HG02610 (cell line): ENCODE data around the gene GLRX2.
"Not testable (repeated sequence)": the region's sequence is repeated elsewhere in the genome, so short reads cannot be mapped to it uniquely, and the experiment has no call there.

ENCODE experiments used
- ATAC-seq: cut with Tn5 transposase; IDR thresholded peaks from one replicate; pipeline ENCODE4 v1.9.1; 2021; ENCODE audit warnings: mild to moderate bottlenecking, moderate library complexity; ENCODE audit not compliant: unreplicated experiment

GLRX2 gene, protein sequence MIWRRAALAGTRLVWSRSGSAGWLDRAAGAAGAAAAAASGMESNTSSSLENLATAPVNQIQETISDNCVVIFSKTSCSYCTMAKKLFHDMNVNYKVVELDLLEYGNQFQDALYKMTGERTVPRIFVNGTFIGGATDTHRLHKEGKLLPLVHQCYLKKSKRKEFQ

GRCh38 chr1:193104907-193105820, at the start of gene GLRX2:
Gene GLRX2, minus strand, starts transcription at chr1:193105414. Its CDS starts 32 bp downstream, at chr1:193105382.
- peak; percentile 88 for ATAC-seq

- no peak for ATAC-seq
These were observed 39.8 kb upstream of the GLRX2 start for GRCh38 chr1:193144999-193145398.

GRCh38 chr1:193144361-193144938, 39.2 kb upstream of the GLRX2 start:
- ATAC-seq: no peak

DNA sequence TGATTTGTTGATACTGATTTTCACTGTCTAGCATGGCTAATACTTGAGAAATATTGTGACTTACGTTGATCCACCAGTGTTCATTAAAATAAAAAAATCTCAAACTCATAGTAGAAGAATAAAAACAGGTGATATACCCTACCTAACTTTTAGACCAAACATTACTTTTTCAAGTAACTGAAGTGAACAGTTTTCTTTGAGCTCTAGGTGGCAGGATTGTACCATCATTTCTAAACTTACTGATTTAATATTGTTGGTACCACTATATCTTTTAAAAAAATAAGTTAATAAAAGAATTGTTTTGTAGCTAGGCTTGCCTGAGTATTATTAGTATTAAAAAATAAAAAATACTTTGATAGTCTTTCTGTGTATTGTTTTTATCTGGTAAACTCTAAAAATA, 38.1 kb upstream of the GLRX2 start:
- ATAC-seq: no peak

- ATAC-seq: no peak
These were observed 37.2 kb upstream of the GLRX2 start for GRCh38 chr1:193142409-193142808.

DNA sequence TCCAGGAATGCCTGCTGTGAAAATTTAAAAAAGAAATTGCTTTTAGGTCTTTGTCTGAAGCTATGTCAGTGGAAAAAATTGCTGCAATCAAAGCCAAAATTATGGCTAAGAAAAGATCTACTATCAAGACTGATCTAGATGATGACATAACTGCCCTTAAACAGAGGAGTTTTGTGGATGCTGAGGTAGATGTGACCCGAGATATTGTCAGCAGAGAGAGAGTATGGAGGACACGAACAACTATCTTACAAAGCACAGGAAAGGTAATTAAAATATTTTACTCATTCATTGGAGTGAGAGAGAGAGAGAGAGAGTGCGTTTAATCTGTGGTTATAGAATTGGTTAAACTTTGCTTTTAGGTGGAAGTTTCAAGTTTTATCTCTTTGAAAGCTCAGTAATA, 36.6 kb upstream of the GLRX2 start:
- ATAC-seq: no peak

- no peak for ATAC-seq
These were observed 35.0 kb upstream of the GLRX2 start for GRCh38 chr1:193140254-193140653.

GRCh38 chr1:193131266-193131860, 26.1 kb upstream of the GLRX2 start:
- ATAC-seq: peak; percentile 82

DNA sequence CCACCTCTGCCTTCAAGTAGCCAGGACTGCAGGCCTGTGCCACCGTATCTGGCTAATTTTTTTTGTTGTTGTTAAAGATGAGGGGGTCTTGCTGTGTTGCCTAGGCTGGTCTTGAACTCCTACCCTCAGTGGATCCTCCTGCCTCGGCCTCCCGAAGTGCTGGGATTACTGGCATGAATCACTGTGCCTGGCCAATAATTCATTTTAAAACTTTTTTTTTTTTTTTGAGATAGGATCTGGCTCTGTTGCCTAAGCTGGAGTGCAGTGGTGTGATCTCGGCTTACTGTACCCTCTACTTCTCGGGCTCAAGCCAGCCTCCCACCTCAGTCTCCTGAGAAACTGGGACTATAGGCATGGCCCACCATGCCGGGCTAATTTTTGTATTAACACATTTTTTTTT, 20.2 kb upstream of the GLRX2 start:
- no peak for ATAC-seq

DNA sequence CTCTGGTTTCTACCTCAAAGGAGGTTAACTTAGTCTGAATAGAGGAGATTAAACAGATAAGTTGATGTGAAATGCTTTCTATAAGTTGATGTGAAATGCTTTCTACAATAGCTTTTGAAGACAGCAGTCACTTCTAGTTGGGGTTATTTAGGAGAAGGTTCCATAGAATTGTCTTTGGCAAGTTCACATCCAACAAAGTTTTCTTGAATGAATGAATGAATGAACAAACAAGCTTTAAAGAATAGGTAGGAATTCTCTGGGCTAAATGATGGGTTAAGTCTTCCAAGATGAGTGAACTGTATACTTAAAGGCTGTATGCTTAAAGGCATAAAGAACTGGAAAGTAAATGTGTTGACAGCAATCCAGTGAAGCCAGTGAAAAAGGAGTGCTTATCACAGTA, 18.5 kb upstream of the GLRX2 start:
- no peak for ATAC-seq

DNA sequence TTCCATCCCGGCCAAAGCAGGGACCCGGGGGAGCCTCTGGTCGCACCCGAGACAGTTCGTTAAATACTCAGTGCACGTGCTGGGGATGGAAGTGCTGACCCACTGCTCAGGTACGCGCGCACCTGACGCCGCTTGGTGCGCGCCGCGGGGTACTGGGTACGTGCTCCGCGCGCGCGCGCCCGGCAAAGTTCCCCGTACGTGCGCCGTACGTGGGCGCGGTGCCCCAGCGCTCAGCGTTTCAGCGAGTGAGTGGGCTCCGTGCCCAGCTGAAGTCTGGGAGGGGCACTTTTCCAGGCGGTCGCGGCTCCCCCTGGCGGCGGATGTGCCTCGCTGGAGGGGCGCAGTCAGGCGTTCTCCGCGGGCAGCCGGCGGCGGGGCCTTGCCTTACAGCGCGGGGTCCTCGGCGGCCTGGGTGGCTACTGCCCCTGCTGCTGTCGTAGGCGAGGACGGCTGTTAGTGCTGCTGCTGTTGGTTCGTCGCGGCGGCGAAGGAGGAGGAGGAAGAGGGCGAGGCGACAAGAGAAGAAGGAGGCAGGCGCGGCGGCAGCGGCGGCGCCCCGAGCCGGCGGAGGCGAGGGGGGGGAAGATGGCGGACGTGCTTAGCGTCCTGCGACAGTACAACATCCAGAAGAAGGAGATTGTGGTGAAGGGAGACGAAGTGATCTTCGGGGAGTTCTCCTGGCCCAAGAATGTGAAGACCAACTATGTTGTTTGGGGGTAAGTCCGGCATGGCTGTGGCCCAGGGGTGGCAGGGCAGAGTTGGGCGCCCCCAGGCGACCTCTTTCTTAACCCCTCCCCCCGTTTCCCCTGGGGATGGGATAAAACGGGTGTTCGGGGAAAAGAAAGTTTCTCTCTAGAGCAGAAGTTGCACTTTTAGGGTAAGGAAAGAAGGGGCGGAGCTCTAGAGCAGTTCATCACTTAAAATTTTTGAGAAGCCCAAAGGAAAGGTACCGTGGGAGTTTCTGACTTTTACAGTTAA, 16.7 kb upstream of the GLRX2 start, which contains the start of gene CDC73:
TSS of gene CDC73 (plus strand) at position 416 of the 978 bp plus-strand sequence. CDS start at position 586, 170 bp downstream.
- peak; percentile 88 for ATAC-seq

DNA sequence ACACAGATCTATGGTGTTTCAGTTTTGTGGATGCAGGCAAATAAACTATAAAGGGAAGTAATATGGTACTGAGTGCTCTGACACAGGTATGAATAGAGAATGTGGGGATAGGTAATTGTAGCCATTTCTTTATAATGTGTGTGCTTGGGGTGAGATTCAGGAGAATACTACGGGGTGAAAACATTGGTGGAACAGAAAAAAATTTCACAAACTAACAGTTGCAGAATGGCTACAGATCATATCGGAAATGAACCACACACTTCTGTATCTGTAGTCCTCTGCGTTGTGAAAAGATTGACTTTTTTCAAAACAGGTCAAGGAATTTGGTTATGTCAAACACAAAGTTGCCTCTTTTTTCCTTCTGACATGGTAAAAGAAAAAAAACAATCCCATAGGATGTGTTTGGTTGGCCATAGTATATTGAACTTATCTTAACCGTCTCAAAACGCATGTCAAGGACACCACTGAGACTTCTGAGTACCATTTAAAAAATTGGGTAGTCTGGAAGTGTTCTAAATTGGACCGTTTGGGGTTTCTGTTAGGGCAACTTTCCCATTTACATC, 15.5 kb upstream of the GLRX2 start:
- no peak for ATAC-seq

DNA sequence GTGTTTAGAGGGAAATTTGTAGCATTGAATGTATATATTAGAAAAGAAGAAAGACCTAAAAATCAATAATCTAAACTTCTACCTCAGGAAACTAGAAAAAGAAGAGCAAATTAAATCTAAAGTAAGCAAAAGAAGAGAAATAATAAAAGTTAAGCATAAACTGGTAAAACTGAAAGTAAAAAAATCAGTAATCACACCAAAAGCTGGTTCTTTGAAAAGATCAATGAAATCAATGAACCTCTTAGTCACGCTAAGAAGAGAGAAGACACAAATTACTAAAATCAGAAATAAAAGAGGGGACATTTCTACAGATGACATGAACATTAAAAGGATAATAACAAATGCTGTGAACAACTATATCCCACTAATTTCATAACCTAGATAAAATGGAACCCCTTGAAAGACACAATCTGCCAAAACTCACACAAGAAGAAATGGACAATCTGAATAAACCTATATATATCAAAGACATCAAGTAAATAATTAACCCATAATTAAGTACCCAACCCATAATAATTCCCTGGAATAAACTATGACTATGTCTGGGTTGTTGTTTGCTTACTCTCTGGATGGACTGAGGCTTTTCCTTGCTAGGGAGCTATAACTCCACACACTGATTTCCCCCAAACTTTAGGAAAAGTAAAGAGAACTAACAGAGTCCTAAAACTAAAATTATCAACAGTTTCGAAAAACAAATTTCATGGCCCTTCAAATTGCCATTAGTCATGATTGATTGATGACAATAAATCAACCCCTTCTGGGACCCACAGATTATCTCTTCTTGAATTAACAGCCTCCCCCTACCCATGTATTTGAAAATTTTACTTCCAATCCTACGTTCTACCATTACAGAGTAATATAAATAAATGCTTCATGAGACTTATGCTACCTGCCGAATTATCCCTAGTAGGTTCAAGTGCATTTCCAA, 13.9 kb upstream of the GLRX2 start:
- ATAC-seq: no peak

DNA sequence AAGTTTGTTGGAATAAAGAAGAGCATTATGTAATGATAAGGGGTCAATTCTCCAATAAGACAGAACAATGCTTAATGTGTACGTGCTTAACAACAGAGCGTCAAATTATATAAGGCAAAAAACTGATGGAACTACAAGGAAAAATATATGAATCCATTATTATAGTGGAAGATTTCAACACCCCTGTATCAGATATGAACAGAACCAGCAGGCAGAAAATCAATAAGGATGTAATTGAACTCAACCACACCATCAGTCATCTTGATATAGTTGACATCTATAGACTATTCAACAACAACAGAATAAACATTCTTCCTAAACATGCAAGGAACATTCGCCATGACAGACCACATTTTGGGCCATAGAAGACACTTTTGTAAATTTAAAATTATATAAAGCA, 13.0 kb upstream of the GLRX2 start:
- no peak for ATAC-seq

DNA sequence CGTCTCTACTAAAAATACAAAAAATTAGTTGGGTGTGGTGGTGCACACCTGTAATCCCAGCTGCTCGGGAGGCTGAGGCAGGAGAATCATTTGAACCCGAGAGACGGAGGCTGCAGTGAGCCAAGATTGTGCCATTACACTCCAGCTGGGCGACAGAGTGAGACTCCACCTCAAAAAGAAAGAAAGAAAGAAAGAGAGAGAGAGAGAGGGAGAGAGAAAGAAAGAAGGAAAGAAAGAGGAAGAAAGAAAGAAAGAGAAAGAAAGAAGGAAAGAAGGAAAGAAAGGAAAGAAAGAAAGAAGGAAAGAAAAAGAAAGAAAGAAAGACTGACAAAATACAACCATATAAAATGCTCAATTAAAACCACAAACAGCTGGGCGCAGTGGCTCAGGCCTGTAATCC, 12.0 kb upstream of the GLRX2 start:
- ATAC-seq: not testable (repeated sequence)

GRCh38 chr1:193115629-193116227, 10.5 kb upstream of the GLRX2 start:
- no peak for ATAC-seq

GRCh38 chr1:193114485-193115095, 9.4 kb upstream of the GLRX2 start:
- ATAC-seq: no peak

GRCh38 chr1:193113992-193114332, 8.7 kb upstream of the GLRX2 start:
- no peak for ATAC-seq
